Measurements from ENCODE around the gene EPHA1.
"Not testable (repeated sequence)": the region's sequence is repeated elsewhere in the genome, so short reads cannot be mapped to it uniquely, and the experiment has no call there.

EPHA1 gene

GRCh38 chr7:143394068-143394467 is 14.6 kb downstream of the EPHA1 start:
- Histone ChIP-seq H3K9me3 (no peaks in the 10 kb centered on the region), H3K4me1 (no peaks in the 10 kb centered on the region), H3K36me3 (replicated peaks) (peaks cover 26% of the 10 kb centered on the region), H3K4me3 (no peak overlapping the region), H3K27me3 (ENCODE audit: low read depth) (no peaks in the 10 kb centered on the region)
- DNase-seq (ENCODE audit: low spot score in 2 of 2): no peak
- in situ Hi-C loops (cut with MboI; ENCODE audit: low sequenced_read_pairs): no loop called here

GRCh38 chr7:143393267-143394041 is 15.2 kb downstream of the EPHA1 start:
- in situ Hi-C loops (cut with MboI; ENCODE audit: low sequenced_read_pairs): no loop called here
- Histone ChIP-seq H3K27me3 (ENCODE audit: low read depth) (no peaks in the 10 kb centered on the region), H3K9me3 (no peaks in the 10 kb centered on the region), H3K4me1 (no peaks in the 10 kb centered on the region), H3K4me3 (no peak overlapping the region), H3K36me3 (replicated peaks) (peaks cover 32% of the 10 kb centered on the region)
- DNase-seq (ENCODE audit: low spot score in 2 of 2): no peak

- Histone ChIP-seq H3K4me3 (no peak overlapping the region), H3K27me3 (ENCODE audit: low read depth) (no peaks in the 10 kb centered on the region), H3K9me3 (no peaks in the 10 kb centered on the region), H3K4me1 (no peaks in the 10 kb centered on the region), H3K36me3 (replicated peaks) (peaks cover 35% of the 10 kb centered on the region)
- no peak for DNase-seq (ENCODE audit: low spot score in 2 of 2)
- in situ Hi-C loops (cut with MboI; ENCODE audit: low sequenced_read_pairs): no loop called here
These were observed 15.8 kb downstream of the EPHA1 start for GRCh38 chr7:143392875-143393266.

DNA sequence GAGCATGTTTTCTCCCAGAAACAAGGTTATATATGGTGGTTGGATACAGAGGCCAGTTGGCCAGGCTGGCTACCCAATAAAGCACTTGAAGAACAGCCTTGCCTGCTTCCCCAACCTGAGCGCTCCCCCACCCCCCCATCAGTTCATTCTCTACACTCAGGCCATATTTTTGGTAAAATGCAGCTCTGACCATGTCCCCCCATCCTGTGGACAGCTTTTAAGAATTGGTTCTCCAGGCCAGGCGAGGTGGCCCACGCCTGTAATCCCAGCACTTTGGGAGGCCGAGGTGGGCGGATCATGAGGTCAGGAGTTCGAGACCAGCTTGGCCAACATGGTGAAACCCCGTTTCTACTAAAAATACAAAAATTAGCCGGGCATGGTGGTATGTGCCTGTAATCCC is 16.2 kb downstream of the EPHA1 start:
- H3K4me1 ChIP-seq; in situ Hi-C loops (cut with MboI; ENCODE audit: low sequenced_read_pairs); H3K4me3 ChIP-seq; H3K27me3 ChIP-seq (ENCODE audit: low read depth); DNase-seq (ENCODE audit: low spot score in 2 of 2); H3K9me3 ChIP-seq: not testable (repeated sequence)
- peaks cover 39% of the 10 kb centered on the region for H3K36me3 ChIP-seq (replicated peaks)

GRCh38 chr7:143391462-143392404 is 16.9 kb downstream of the EPHA1 start:
- Histone ChIP-seq H3K27me3 (ENCODE audit: low read depth) (no peaks in the 10 kb centered on the region), H3K4me3 (no peak overlapping the region), H3K36me3 (replicated peaks) (peaks cover 41% of the 10 kb centered on the region), H3K9me3 (no peaks in the 10 kb centered on the region), H3K4me1 (no peaks in the 10 kb centered on the region)
- in situ Hi-C loops (cut with MboI; ENCODE audit: low sequenced_read_pairs): no loop called here
- DNase-seq (ENCODE audit: low spot score in 2 of 2): no peak

DNA sequence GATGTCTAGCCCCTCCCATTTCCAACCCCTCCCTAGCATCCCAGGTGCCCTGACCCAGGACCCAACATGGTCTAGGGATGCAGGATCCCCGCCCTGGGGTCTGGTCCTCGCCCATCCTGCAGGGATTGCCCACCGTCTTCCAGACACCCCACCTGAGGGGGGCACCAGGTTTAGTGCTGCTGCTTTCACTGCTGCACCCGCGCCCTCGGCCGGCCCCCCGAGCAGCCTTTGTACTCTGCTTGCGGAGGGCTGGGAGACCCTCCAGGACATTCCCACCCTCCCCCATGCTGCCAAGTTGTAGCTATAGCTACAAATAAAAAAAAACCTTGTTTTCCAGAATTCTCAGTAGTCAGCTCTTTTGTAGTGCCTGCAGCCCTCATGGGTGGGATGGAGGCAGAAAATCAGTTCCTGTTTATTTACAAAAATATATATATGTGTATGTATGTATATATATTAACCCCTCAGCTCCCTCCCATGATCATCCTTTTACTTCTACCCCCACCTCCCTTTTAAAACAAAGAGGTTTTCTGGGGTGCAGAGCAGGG is 17.8 kb downstream of the EPHA1 start:
- Histone ChIP-seq H3K4me3 (no peak overlapping the region), H3K4me1 (no peaks in the 10 kb centered on the region), H3K9me3 (no peaks in the 10 kb centered on the region), H3K36me3 (replicated peaks) (peaks cover 41% of the 10 kb centered on the region), H3K27me3 (ENCODE audit: low read depth) (no peaks in the 10 kb centered on the region)
- DNase-seq (ENCODE audit: low spot score in 2 of 2): no peak
- in situ Hi-C loops (cut with MboI; ENCODE audit: low sequenced_read_pairs): no loop called here

- no peaks in the 10 kb centered on the region for H3K27me3 ChIP-seq (ENCODE audit: low read depth)
- no peaks in the 10 kb centered on the region for H3K9me3 ChIP-seq
- H3K4me1 ChIP-seq: no peaks in the 10 kb centered on the region
- no peak overlapping the region for H3K4me3 ChIP-seq
- in situ Hi-C loops (cut with MboI; ENCODE audit: low sequenced_read_pairs): no loop called here
- DNase-seq (ENCODE audit: low spot score in 2 of 2): no peak
- peaks cover 42% of the 10 kb centered on the region for H3K36me3 ChIP-seq (replicated peaks)
These were observed 18.4 kb downstream of the EPHA1 start for GRCh38 chr7:143390104-143390772.

GRCh38 chr7:143389316-143390103 is 19.1 kb downstream of the EPHA1 start:
- Histone ChIP-seq H3K36me3 (replicated peaks) (peaks cover 45% of the 10 kb centered on the region), H3K4me1 (no peaks in the 10 kb centered on the region), H3K4me3 (no peak overlapping the region), H3K9me3 (no peaks in the 10 kb centered on the region), H3K27me3 (ENCODE audit: low read depth) (no peaks in the 10 kb centered on the region)
- in situ Hi-C loops (cut with MboI; ENCODE audit: low sequenced_read_pairs): no loop called here
- DNase-seq (ENCODE audit: low spot score in 2 of 2): no peak

DNA sequence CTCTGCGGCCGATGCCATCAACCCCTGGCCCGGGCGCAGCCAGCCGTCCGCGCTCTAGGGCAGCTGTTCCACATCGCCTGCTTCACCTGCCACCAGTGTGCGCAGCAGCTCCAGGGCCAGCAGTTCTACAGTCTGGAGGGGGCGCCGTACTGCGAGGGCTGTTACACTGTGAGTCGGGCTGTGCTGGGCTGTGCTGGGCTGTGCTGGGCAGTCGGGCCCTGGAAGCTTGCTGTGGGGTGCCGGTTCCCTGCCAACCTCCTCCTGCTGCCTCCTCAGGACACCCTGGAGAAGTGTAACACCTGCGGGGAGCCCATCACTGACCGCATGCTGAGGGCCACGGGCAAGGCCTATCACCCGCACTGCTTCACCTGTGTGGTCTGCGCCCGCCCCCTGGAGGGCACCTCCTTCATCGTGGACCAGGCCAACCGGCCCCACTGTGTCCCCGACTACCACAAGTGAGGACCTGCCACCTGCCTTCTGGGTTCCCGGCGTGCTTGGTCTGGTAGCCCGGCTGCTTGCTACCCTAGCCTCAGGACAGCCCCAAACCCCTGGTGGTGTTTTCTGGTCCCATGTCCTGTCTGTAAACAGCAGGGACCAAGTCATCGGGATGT is 20.1 kb downstream of the EPHA1 start:
- H3K9me3 ChIP-seq: no peaks in the 10 kb centered on the region
- in situ Hi-C loops (cut with MboI; ENCODE audit: low sequenced_read_pairs): no loop called here
- no peak for DNase-seq (ENCODE audit: low spot score in 2 of 2)
- H3K27me3 ChIP-seq (ENCODE audit: low read depth): no peaks in the 10 kb centered on the region
- H3K4me3 ChIP-seq: no peak overlapping the region
- peaks cover 50% of the 10 kb centered on the region for H3K36me3 ChIP-seq (replicated peaks)
- H3K4me1 ChIP-seq: peaks cover 6% of the 10 kb centered on the region

DNA sequence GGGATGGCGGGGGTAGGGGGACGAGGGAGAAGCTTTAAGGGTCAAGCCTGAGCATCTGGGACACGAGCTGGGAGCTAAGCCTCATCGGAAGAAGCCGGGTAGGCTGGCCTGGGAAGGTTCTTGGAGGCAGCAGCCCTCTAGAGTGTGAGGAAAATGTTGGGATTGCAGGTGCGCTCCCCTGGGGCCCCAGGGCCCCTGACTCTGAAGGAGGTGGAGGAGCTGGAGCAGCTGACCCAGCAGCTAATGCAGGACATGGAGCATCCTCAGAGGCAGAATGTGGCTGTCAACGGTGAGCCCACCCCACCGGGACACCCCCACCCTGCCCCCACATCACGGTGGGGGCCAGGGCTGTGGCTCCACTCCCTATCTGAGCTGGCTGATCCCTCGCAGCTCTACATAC is 20.6 kb downstream of the EPHA1 start:
- Histone ChIP-seq H3K27me3 (ENCODE audit: low read depth) (no peaks in the 10 kb centered on the region), H3K4me3 (no peak overlapping the region), H3K36me3 (replicated peaks) (peaks cover 52% of the 10 kb centered on the region), H3K4me1 (peaks cover 9% of the 10 kb centered on the region), H3K9me3 (no peaks in the 10 kb centered on the region)
- DNase-seq (ENCODE audit: low spot score in 2 of 2): no peak
- in situ Hi-C loops (cut with MboI; ENCODE audit: low sequenced_read_pairs): no loop called here

DNA sequence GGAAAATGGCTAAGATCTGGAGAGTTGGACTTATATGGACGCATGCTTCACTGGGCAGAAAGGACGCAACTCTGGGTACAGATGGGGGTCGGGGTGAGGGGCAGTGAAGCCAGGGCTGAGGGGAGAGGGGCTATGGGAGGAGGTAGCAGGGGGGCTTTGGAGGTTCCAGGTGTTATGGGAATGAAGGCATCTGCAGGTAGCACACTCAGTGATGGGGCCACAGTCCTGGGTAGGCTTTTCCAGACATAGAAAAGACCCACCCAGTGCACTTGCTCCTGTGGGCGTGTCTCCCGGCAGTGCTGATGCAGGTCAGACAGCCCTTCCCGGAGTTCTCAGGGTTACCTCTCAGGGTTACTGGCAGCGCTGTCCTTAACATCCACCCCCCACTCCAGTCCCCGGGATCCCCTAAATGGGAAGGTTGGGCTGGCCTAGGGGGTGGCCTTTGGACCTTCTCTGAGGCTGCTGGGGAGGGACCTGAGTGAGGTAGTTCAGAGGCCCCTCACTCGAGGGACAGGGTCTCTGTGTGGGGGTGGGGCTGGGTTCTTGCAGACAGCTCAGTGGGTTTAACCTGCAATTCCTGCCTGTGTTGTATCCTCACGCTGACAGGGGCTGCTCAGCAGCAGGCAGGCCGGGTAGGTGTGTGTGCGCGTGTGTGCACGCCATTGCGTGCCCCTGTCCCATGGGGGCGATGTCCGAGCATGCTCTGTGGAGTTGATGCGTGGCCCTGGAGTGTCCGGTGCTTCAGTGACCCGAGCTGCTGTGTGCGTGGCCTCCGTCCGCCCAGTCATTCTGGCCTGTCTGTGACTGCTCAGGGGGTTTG is 21.3 kb downstream of the EPHA1 start:
- peaks cover 56% of the 10 kb centered on the region for H3K36me3 ChIP-seq (replicated peaks)
- no peaks in the 10 kb centered on the region for H3K27me3 ChIP-seq (ENCODE audit: low read depth)
- in situ Hi-C loops (cut with MboI; ENCODE audit: low sequenced_read_pairs): no loop called here
- no peaks in the 10 kb centered on the region for H3K9me3 ChIP-seq
- DNase-seq (ENCODE audit: low spot score in 2 of 2): no peak
- H3K4me3 ChIP-seq: no peak overlapping the region
- peaks cover 9% of the 10 kb centered on the region for H3K4me1 ChIP-seq

All from HAP-1 (cell line).